DOHH2 (cell line): ENCODE results near the gene NCBP3.

Experiments
- CTCF ChIP-seq: fragments of 200-600 bp; sonication (generic); IDR thresholded peaks from one replicate; pipeline ENCODE4 v1.5.1; 2014; ENCODE audit warnings: antibody characterized with exemption, mild to moderate bottlenecking, low read depth, low read length; ENCODE audit not compliant: poor library complexity, severe bottlenecking
- EZH2phosphoT487 ChIP-seq: fragments of 200-600 bp; sonication (generic); IDR thresholded peaks from 2 replicates; pipeline ENCODE4 v1.6.1; 2017; ENCODE audit warnings: borderline replicate concordance, mild to moderate bottlenecking, antibody characterized with exemption, low read length, moderate library complexity, mixed read lengths

GRCh38 chr17:3890878-3891219 lies 44.8 kb upstream of the NCBP3 start:
- TF ChIP-seq CTCF (no peak), EZH2phosphoT487 (no peak)
